Colon (tissue), 2 donors: ENCODE measurements around the gene MARVELD3.
"Not testable (repeated sequence)": the region's sequence is repeated elsewhere in the genome, so short reads cannot be mapped to it uniquely, and the experiment has no call there.

ENCODE experiments used
- FAIRE-seq: peaks from 2 replicates; lab custom pipeline; 2012; peaks lifted over from hg19 to GRCh38; lab: Jason Lieb, UNC
- donor health status: control.
- donor health status: control.

MARVELD3 gene, protein sequence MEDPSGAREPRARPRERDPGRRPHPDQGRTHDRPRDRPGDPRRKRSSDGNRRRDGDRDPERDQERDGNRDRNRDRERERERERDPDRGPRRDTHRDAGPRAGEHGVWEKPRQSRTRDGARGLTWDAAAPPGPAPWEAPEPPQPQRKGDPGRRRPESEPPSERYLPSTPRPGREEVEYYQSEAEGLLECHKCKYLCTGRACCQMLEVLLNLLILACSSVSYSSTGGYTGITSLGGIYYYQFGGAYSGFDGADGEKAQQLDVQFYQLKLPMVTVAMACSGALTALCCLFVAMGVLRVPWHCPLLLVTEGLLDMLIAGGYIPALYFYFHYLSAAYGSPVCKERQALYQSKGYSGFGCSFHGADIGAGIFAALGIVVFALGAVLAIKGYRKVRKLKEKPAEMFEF

DNA sequence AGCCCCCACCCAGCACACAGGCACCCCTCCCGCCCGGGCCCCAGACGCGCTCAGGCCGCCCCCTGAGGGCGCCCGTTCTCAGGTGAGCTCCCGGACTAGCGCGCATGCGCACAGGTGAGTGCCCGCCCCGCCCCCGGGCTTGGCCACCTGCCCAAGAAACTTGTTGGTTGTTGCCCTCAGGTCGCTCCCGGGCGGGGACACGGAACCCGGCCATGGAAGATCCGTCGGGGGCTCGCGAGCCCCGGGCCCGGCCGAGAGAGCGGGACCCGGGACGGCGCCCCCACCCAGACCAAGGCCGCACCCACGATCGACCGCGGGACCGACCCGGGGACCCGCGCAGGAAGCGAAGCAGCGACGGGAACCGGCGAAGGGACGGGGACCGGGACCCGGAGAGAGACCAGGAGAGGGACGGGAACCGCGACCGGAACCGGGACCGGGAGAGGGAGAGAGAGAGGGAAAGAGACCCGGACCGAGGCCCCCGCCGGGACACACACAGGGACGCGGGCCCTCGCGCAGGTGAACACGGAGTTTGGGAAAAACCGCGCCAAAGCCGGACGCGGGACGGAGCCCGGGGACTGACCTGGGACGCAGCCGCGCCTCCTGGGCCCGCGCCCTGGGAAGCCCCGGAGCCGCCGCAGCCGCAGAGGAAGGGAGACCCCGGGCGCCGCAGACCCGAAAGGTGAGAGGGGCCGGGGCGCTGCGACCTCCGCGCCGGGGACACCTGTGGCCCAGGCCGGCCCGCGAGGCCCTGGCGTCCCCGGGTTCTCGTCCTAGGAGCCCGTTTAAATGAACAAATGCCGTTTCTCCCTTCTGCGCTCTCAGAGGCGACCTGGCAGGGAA lies at the start of gene MARVELD3:
Gene MARVELD3, plus strand, starts transcription at position 167 of the 840 bp plus-strand sequence. Its CDS starts 46 bp downstream, at position 213.
- FAIRE-seq: no peak

DNA sequence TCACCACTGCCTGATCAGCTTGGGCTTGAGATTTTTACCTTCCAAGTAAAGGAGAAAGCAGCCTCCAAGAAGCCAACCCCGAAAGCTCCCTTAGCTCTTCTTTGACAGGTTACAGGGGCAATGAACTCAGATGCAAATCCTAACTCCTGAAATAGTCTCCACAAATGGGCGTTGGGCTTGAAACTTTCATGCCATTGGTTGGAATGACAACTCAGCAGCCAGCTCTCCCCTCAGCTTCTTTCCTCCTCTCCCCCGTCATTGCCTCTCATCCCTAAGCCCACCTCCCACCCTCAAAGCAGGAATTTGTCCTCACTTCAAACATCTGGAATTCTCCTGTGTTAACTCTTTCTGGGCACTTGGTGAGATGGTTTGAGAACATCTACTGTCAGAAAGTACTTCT lies 49.0 kb upstream of the MARVELD3 start, which contains the start of gene TAT:
Gene TAT, minus strand, starts transcription at position 122 of the 400 bp plus-strand sequence. CDS start 677 bp downstream, outside the sequence.
- FAIRE-seq: no peak

DNA sequence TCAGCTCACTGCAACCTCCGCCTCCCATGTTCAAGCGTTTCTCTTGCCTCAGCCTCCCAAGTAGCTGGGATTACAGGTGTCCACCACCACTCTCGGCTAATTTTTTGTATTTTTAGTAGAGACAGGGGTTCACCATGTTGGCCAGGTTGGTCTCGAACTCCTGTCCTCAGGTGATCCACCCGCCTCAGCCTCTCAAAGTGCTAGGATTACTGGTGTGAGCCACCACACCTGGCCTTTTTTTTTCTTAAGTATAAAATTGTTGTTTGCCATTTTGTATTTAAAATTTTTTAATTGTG lies 43.5 kb upstream of the MARVELD3 start:
- not testable (repeated sequence) for FAIRE-seq

DNA sequence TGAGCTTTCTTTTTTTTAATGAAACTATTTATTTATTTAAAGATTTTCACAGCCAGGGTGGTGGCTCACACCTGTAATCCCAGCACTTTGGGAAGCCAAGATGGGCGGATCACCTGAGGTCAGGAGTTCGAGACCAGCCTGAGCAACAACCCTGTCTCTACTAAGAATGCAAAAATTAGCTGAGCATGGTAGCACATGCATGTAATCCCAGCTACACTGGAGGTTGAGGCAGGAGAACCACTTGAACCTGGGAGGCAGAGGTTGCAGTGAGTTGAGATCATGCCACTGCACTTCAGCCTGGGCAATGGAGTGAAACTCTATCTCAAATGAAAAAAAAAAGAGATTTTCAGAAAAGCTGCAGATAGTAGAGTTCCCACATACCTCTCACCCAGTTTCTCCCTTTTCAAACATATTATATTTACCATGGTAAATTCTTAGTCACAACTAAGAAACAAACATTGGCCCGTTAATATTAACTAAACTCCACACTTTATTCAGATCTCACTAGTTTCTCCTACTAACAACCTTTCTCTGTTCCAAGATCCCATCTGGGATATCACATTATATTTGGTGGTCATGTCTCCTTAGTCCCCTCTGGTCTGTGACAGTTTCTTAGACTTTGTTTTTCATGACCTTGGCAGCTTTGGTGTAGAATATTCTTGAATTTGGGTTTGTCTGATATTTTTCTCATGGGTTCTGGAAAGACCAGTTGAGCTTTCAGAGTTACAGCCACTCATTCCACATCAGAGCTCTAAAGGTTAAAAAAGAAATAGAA lies 41.3 kb upstream of the MARVELD3 start:
- FAIRE-seq: no peak

DNA sequence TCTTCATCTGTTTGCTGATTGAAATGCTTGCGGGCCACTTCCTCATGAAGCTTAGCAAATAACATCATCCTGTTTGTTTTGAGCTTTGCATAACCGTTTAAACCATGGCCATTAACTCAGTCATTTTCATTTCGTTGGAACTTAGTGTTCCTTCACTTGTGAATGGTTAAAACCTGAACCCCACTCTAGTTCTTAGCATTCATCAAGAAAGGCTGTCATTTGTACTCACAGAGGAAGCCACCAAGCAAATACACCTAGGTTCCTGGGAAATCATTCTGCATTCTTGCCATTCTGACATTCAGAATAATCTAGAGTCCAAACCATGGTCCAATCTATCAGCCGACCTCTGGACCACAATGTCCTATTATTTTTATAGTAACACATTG lies 40.7 kb upstream of the MARVELD3 start:
- no peak for FAIRE-seq

DNA sequence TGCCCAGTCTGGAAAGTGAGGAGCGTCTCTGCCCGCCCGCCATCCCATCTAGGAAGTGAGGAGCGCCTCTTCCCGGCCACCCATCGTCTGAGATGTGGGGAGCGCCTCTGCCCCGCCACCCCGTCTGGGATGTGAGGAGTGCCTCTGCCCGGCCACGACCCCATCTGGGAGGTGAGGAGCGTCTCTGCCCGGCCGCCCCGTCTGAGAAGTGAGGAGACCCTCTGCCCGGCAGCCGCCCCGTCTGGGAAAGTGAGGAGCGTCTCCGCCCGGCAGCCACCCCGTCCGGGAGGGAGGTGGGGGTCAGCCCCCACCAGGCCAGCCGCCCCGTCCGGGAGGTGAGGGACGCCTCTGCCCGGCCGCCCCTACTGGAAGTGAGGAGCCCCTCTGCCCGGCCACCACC lies 36.6 kb upstream of the MARVELD3 start:
- not testable (repeated sequence) for FAIRE-seq

DNA sequence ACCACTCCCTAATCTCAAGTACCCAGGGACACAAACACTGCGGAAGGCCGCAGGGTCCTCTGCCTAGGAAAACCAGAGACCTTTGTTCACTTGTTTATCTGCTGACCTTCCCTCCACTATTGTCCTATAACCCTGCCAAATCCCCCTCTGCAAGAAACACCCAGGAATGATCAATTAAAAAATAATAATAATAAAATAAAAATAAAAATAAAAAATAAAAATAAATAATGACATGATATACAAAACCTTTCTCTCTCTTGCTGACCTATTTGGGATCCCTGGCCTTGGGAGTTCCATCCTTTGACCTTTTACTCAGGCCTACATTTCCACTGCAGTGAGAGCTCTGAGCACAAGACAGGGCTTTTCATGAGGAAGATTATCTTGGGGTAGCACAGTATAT lies 35.9 kb upstream of the MARVELD3 start:
- FAIRE-seq: not testable (repeated sequence)

DNA sequence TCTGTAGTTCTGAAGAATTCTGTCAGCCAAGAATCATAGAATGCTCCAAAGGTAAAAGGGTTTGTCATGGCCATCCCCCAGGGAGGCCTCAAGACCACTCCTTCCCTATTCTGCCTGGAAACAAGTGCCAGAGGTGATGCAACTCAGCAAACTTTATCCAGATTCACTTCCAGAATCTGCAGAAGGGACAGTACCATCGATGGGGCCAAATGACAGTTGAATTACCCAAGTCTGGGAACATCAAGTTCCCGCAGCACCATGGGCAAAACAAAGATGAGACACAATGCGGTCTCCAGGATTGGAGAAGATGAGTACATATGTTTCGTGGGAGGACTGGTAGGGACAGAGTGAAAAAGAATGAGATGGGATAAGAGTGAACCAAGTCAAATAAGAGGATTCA lies 35.4 kb upstream of the MARVELD3 start:
- no peak for FAIRE-seq

DNA sequence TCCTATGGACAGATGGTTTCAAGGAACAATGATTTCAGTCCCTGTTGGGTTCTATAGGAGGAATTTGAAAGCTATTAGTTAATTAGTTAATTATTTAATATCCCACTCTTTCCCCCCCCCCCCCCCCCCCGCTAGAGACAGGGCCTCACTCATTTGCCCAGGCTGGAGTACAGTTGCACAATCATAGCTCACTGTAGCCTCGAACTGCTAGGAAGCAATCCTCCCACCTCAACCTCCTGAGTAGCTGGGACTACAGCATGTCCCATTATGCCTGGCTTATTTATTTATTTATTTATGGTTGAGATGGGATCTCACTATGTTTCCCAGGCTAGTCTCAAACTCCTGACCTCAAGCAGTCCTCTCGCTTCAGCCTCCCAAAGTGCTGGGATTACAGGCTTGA lies 34.1 kb upstream of the MARVELD3 start:
- FAIRE-seq: no peak

DNA sequence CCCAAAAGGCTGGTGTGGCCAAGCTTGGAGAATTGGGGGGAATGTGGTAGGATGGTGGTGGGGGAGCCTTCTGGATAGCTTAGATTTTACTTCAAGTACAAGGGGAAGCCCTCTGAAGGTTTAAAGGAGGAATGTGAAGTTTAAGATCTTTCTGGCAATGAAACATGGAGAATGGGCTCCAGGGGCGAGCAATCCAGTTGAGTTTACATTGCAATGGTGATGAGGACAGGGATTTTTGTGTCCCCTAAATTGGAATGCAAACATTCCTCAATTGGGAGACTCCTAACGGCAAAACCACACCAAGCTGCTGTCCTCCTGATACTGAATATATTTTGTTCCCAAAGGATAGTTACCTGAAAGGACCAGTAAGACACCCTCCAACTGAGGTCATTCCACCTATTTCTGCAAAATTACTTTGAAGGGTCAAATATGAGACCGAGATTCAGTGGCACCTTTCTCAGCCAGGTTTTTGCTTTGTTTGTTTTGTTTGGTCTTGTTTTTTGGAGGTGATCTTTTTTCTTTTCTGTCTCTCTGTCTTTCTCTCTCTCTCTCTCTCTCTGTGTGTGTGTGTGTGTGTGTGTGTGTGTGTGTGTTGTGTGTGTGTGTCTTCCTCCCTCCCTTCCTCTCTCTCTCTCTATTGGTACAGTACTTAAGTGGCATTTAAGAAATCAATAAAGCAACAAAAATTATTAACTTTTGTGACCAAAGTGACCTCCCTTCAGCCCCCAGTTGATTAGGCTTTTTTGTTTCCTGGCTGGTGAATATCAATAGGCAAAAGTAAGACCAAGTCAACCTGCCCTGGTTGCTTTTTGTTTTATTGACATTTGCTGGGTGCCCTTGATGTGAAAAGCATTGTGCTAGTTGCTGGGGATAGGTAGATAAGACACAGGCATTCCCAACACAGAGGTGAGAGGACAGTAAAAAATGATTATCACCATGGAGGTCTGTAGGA lies 32.7 kb upstream of the MARVELD3 start:
- no peak for FAIRE-seq

DNA sequence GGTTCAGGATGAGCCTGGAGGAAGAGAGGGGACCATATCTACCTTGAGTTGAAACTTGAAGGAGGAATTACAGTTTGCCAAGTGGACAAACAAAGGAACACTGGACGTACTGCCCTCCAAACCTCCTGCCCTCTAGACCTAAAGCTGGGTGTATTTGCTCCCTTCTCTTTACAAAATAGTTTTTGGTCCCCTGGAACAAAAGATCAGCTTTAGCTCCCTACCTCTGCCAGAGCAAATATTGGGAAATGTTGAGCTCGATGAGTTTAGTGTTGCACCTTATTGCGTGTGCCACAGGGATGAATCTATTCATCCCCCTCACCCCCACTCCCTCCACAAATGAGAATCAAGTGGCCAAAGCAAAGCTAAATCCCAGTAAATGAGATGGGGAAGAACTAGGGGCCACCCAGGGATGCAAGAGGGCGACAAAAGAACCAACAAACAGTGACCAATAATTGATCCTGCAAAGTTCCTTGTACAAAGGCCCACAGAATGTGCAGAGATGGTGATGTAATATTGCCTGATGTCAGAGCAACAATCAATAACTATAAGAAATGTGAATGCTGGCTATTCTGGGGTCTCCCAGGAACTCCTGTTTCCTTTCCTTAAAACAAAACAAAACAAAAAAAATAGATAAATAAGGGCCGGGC lies 31.9 kb upstream of the MARVELD3 start:
- no peak for FAIRE-seq

DNA sequence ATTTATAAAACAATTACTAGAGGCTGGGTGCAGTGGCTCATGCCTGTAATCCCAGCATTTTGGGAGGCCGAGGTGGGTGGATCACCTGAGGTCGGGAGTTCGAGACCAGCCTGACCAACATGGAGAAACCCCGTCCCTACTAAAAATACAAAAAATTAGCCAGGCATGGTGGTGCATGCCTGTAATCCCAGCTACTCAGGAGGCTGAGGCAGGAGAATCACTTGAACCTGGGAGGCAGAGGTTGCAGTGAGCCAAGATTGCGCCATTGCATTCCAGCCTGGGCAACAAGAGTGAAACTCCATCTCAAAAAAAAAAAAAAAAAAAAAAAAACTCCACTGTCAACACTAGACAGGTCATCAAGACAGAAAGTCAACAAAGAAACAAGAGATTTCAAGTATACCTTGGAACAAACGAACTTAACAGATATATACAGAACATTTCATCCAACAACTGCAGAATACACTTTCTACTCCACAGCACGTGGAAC lies 30.6 kb upstream of the MARVELD3 start:
- FAIRE-seq: not testable (repeated sequence)

DNA sequence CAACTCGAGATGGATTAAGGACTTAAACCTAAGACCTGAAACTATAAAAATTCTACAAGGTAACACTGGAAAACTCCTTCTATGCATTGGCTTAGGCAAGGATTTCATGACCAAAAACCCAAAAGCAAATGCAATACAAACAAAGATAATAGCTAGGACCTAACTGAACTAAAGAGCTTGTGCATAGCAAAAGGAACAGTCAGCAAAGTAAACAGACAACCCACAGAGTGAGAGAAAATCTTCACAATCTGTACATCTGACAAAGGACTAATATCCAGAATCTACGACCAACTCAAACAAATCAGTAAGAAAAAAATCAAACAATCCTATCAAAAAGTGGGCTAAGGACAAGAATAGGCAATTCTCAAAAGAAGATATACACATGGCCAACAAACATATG lies 27.6 kb upstream of the MARVELD3 start:
- not testable (repeated sequence) for FAIRE-seq

DNA sequence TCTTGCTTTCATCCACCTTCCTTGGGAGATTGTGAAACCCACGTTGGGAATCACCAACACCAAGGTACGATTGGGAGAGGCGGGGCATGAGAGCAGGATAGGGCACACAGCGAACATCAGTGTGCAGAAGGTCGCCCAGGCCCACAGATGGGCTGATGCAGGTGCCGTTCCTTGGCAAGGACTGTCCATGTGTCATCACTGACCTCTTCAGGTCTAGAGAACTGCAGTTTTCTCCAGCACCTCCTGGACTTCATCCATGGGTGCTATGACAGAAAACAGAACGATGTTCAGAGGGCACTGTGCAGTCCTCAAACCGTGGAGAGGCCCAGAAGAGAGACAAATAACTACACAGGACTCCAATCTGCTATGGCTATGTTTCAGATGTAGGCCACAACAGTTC lies 25.2 kb upstream of the MARVELD3 start:
- no peak for FAIRE-seq

DNA sequence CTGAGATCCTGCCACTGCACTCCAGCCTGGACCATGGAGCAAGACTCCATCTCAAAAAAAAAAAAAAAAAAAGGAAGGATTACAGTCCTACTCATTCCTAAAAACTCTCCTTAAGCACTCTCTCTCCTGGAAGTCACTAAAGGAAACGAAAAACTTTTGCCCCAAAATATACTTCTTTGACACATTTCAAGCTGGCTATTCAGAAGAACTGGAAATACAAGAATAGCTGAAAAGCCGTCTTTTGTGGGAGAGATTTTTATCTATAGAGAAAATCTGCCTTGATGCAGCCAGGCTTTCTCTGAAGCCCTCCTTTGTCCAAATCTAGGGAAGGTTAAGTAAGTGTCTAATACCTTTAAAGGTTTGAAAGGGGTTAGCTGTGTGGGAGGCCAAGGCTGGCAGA lies 16.9 kb upstream of the MARVELD3 start:
- FAIRE-seq: no peak

DNA sequence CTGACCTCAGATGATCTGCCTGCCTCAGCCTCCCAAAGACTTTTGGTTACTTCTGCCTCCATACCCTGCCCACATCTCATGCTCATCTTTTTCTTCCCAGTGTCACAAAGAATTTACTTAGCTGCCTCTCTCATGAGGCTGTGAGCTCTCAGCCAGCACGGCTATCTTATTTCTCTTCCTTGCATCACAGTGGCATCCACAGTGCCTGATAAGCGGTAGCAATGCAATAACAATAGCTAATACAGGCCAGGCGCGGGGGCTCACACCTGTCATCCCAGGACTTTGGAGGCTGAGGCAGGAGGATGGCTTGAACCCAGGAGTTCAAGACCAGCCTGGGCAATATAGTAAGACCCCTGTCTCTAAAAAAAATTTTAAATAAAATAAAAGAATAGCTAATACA lies 15.5 kb upstream of the MARVELD3 start:
- FAIRE-seq: no peak

DNA sequence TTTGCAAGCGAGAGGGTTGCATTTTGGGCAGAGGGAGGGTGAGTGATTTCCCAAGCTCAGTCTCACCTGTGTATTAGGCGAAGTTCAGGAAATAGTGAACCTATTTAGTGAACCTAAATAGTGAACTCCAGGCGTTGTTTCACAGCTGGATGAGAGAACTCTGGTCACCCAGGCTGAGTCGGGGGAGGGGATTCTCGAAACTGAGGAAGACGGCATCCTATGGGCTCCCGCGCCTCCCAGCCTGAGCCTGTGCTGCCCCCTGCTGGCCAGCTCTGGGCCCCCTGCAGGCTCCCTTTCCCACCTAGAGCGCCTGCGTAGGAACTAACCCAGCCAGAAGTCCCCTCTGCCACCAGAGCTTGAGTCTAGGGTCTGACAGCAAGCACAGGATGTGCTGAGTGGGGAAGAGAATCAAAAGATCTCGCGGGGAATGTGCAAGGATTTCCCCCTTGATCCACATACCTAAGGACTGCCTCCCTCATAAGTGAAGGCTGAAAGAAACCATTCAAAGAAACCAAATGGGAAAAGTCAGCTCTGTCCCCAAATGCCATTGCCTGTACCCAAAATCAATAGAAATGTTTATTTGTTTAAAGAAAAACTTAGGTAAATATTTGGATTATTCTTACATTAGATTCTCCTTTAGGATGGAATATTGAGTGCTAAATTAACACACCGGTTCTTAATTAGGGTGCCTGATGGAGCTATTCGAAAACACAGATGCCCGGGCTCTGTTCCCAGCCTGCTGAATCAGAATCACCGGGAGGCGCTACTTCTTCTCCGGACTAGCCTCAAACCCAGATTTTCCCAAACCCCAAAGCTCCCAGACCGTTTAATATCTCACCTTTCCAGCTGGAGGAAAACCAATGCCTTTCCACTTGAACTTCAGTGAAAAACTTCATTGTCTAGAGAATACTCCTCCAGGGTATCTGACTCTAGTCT lies 14.8 kb upstream of the MARVELD3 start:
- no peak for FAIRE-seq

DNA sequence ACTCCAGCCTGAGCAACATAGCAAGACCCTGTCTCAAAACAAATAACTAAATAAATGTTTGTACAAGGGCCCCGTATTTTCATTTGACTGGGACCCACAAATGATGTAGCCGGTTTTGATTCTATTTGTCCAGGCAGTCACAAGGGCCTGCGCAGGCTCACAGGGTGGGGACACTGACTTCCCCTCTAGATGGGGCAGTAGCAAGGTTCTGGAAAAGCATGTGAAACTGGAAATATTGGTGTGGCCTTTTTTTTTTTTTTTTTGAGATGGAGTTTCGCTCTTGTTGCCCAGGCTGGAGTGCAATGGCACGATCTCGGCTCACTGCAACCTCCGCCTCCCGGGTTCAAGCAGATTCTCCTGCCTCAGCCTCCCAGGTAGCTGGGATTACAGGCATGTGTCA lies 11.0 kb upstream of the MARVELD3 start:
- FAIRE-seq: not testable (repeated sequence)

DNA sequence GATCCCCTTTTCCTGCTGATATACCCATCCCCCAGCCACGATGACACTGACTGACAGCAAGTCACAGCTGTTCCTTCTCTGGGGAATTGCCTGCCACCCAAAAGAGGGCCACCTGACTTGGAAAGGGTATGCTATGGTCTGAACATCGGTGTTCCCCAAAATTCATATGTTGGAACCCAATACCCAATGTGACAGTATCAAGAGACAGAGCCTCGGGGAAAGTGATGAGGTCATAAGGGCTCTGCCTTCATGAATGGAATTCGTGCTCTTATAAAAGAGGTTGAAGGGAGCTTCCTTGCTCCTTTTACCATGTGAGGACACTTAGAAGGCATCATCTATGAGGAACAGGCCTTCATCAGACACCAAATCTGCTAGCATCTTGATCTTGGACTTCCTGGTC lies 7.6 kb upstream of the MARVELD3 start:
- FAIRE-seq: no peak

DNA sequence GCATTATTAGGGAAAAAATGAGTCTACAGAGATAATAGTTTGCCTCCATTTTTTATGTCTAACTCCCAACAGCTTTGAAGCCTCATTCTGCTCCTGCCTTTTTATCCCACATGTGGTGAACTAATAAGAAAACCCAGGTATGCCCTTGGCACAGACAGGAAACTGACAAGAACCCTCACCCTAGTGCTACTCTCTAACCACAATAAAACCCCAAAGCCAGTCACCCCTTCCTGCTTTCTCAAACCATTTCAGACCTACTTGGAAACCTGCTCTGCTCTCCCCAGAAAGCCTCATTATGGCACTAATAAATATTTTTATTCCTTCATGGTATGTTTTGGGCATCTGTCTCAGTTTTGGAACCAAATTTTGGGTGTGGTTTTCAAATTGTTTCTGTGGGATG lies 3.9 kb upstream of the MARVELD3 start:
- FAIRE-seq: no peak
